Measurements from ENCODE around the gene ZFP1. TPM values are rescaled to one million over a fixed set of nuclear protein-coding genes. Genes with fewer than 3 reads are reported as not detected.

Gene ZFP1
- total RNA-seq, 1 donor from 2014 or later, result 16.5 TPM

- peak overlapping the region; percentile 95 for H3K27ac Mint-ChIP-seq
- intact Hi-C loops (cut with micrococcal nuclease), result loop anchor here (1.0 to 2.0 kb wide), 3 partner anchors 11 to 44 kb away; no protein-coding TSS in a partner anchor
Observed at GRCh38 chr16:75108792-75109731, 39.3 kb upstream of the ZFP1 start.

GRCh38 chr16:75109732-75110243 is 38.5 kb upstream of the ZFP1 start:
- Mint-ChIP-seq H3K9me3 (no peaks in the 10 kb centered on the region), H3K4me1 (peaks cover 66% of the 10 kb centered on the region)

More at GRCh38 chr16:75108792-75109731, 39.3 kb upstream of the ZFP1 start:
- peak overlapping the region; percentile 84 for H3K4me3 Mint-ChIP-seq
- no peaks in the 10 kb centered on the region for H3K27me3 Mint-ChIP-seq
- DNase-seq, result peak; percentile 84
- H3K9me3 Mint-ChIP-seq, result no peaks in the 10 kb centered on the region
- peaks cover 19% of the 10 kb centered on the region for H3K36me3 Mint-ChIP-seq (ENCODE audit: low read depth)
- peaks cover 74% of the 10 kb centered on the region for H3K4me1 Mint-ChIP-seq

GRCh38 chr16:75110637-75111513 is 37.4 kb upstream of the ZFP1 start:
- peak overlapping the region; percentile 95 for H3K27ac Mint-ChIP-seq
- H3K36me3 Mint-ChIP-seq (ENCODE audit: low read depth), result peaks cover 8% of the 10 kb centered on the region
- peaks cover 57% of the 10 kb centered on the region for H3K4me1 Mint-ChIP-seq
- peak; percentile 95 for DNase-seq
- intact Hi-C loops (cut with micrococcal nuclease), result loop anchor here (1.0 to 2.0 kb wide), 3 partner anchors 38 to 298 kb away; partner anchors contain the start of gene ZFP1
- H3K4me3 Mint-ChIP-seq, result peak overlapping the region; percentile 84
- no peaks in the 10 kb centered on the region for H3K27me3 Mint-ChIP-seq
- no peaks in the 10 kb centered on the region for H3K9me3 Mint-ChIP-seq

More at GRCh38 chr16:75109732-75110243, 38.5 kb upstream of the ZFP1 start:
- Mint-ChIP-seq H3K27ac (peak overlapping the region; percentile 95), H3K36me3 (ENCODE audit: low read depth) (peaks cover 12% of the 10 kb centered on the region), H3K27me3 (no peaks in the 10 kb centered on the region), H3K4me3 (peak overlapping the region; percentile 84)
- intact Hi-C loops (cut with micrococcal nuclease), result loop anchor here (1.0 to 2.0 kb wide), 4 partner anchors 11 to 45 kb away; partner anchors contain the start of gene ZFP1
- no peak for DNase-seq

- H3K9me3 Mint-ChIP-seq, result no peaks in the 10 kb centered on the region
- DNase-seq, result no peak
- intact Hi-C loops (cut with micrococcal nuclease), result loop anchor here (1.0 to 2.0 kb wide), 3 partner anchors 37 to 298 kb away; partner anchors contain the start of gene ZFP1
- peak overlapping the region; percentile 84 for H3K4me3 Mint-ChIP-seq
- H3K27me3 Mint-ChIP-seq, result no peaks in the 10 kb centered on the region
- peak overlapping the region; percentile 95 for H3K27ac Mint-ChIP-seq
- H3K36me3 Mint-ChIP-seq (ENCODE audit: low read depth), result peaks cover 7% of the 10 kb centered on the region
- peaks cover 50% of the 10 kb centered on the region for H3K4me1 Mint-ChIP-seq
Observed at GRCh38 chr16:75111514-75111940, 36.8 kb upstream of the ZFP1 start.

GRCh38 chr16:75111961-75112733 is 36.2 kb upstream of the ZFP1 start:
- H3K4me1 Mint-ChIP-seq, result peaks cover 45% of the 10 kb centered on the region
- peak overlapping the region; percentile 84 for H3K4me3 Mint-ChIP-seq
- intact Hi-C loops (cut with micrococcal nuclease), result loop anchor here (1.0 to 2.0 kb wide), 3 partner anchors 37 to 299 kb away; partner anchors contain the start of gene ZFP1

GRCh38 chr16:75112734-75113491 is 35.4 kb upstream of the ZFP1 start:
- Mint-ChIP-seq H3K4me1 (peaks cover 40% of the 10 kb centered on the region), H3K27ac (peak overlapping the region; percentile 60), H3K4me3 (peak overlapping the region; percentile 30), H3K27me3 (no peaks in the 10 kb centered on the region), H3K36me3 (ENCODE audit: low read depth) (peaks cover 5% of the 10 kb centered on the region), H3K9me3 (no peaks in the 10 kb centered on the region)
- intact Hi-C loops (cut with micrococcal nuclease), result no loop called here
- DNase-seq, result no peak

More at GRCh38 chr16:75111961-75112733, 36.2 kb upstream of the ZFP1 start:
- Mint-ChIP-seq H3K27me3 (no peaks in the 10 kb centered on the region), H3K27ac (peak overlapping the region; percentile 95), H3K9me3 (no peaks in the 10 kb centered on the region), H3K36me3 (ENCODE audit: low read depth) (peaks cover 5% of the 10 kb centered on the region)
- no peak for DNase-seq

- H3K27me3 Mint-ChIP-seq, result no peaks in the 10 kb centered on the region
- H3K4me3 Mint-ChIP-seq, result no peak overlapping the region
- no peak overlapping the region for H3K27ac Mint-ChIP-seq
- no peaks in the 10 kb centered on the region for H3K9me3 Mint-ChIP-seq
- no peak for DNase-seq
- intact Hi-C loops (cut with micrococcal nuclease), result no loop called here
- peaks cover 4% of the 10 kb centered on the region for H3K36me3 Mint-ChIP-seq (ENCODE audit: low read depth)
- H3K4me1 Mint-ChIP-seq, result peaks cover 35% of the 10 kb centered on the region
Observed at GRCh38 chr16:75113541-75114121, 34.7 kb upstream of the ZFP1 start.

- no peaks in the 10 kb centered on the region for H3K27me3 Mint-ChIP-seq
- intact Hi-C loops (cut with micrococcal nuclease), result no loop called here
- no peak overlapping the region for H3K27ac Mint-ChIP-seq
- H3K9me3 Mint-ChIP-seq, result no peaks in the 10 kb centered on the region
- H3K4me3 Mint-ChIP-seq, result no peak overlapping the region
- no peaks in the 10 kb centered on the region for H3K36me3 Mint-ChIP-seq (ENCODE audit: low read depth)
- no peak for DNase-seq
- peaks cover 27% of the 10 kb centered on the region for H3K4me1 Mint-ChIP-seq
Observed at GRCh38 chr16:75114179-75114945, 34.0 kb upstream of the ZFP1 start.

GRCh38 chr16:75114946-75115825 is 33.1 kb upstream of the ZFP1 start:
- Mint-ChIP-seq H3K27me3 (no peaks in the 10 kb centered on the region), H3K9me3 (no peaks in the 10 kb centered on the region), H3K4me3 (no peak overlapping the region), H3K36me3 (ENCODE audit: low read depth) (no peaks in the 10 kb centered on the region), H3K4me1 (peaks cover 19% of the 10 kb centered on the region), H3K27ac (no peak overlapping the region)
- no peak for DNase-seq
- intact Hi-C loops (cut with micrococcal nuclease), result no loop called here

GRCh38 chr16:75116081-75116910 is 32.0 kb upstream of the ZFP1 start, which contains the start of gene LDHD:
Gene LDHD (minus strand): TSS chr16:75116780. CDS start chr16:75116720, 60 bp downstream.
- peak within 1 kb of the TSS; percentile 37 for H3K4me3 Mint-ChIP-seq
- H3K4me1 Mint-ChIP-seq, result peaks cover 8% of the 10 kb centered on the region
- H3K9me3 Mint-ChIP-seq, result peaks cover 1% of the 10 kb centered on the region
- intact Hi-C loops (cut with micrococcal nuclease), result no loop called here
- DNase-seq, result peak; percentile 71
- no peaks in the 10 kb centered on the region for H3K36me3 Mint-ChIP-seq (ENCODE audit: low read depth)
- H3K27me3 Mint-ChIP-seq, result no peaks in the 10 kb centered on the region
- no peak within 1 kb of the TSS for H3K27ac Mint-ChIP-seq

Measured in activated CD4-positive, alpha-beta T cell treated with anti-CD3 and anti-CD28 coated beads, Interleukin-2, amount 10 ng/mL, durations not matched to agents 24 days and 14 days (primary cell).